Activated naive CD4-positive, alpha-beta T cell (primary cell): ENCODE results near the gene SSBP2.

Experiments used
- DNase-seq, 4 experiments: peaks; one replicate each; lab custom pipeline; 2025; lab: John Stamatoyannopoulos, UW

Gene SSBP2

GRCh38 chr5:81751009-81751835 is at the start of gene SSBP2:
Gene SSBP2, minus strand, starts transcription at chr5:81751097. Its CDS starts 55 bp downstream, at chr5:81751042.
- peak; percentile 97 to 100 (median 99) for DNase-seq

DNA sequence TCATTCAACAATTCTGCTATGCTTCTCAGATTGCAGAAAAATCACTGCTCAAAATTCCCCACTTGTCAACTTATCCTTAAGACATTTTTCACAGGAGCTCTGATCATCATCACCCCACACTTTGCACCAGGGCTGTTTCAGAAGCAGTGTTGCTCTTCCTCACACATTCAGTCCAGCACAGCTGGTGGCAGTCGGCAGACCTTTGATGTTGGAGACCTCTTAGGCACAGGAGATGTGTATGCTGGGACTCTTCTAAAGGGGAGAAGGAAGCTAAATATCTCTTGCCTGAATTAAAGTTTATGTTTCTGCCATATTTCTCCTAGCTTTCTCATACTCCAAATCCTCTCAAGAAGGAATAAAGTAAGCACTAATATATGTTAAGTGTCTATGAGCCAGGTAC is 44.8 kb upstream of the SSBP2 start:
- no peak for DNase-seq

- DNase-seq, result no peak
These were observed 43.3 kb upstream of the SSBP2 start for GRCh38 chr5:81794226-81794625.

GRCh38 chr5:81790336-81790735 is 39.4 kb upstream of the SSBP2 start:
- DNase-seq, result no peak

DNA sequence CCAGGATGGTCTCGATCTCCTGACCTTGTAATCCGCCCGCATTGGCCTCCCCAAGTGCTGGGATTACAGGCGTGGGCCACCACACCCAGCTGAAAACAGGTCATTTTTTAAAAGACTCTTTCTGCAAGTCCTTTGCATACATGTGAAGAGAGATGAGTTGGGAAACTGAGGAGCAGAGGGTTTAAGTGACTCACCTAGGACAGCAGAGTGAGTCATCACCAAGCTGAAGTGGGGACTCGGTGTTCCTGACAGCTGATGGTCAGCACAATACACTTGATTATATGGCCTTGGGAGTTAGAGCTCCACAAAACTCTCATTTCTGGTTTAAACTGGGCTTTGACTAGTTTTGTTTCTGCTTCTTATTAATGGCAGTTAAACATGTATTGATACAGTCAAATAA is 38.1 kb upstream of the SSBP2 start:
- DNase-seq, result no peak

DNA sequence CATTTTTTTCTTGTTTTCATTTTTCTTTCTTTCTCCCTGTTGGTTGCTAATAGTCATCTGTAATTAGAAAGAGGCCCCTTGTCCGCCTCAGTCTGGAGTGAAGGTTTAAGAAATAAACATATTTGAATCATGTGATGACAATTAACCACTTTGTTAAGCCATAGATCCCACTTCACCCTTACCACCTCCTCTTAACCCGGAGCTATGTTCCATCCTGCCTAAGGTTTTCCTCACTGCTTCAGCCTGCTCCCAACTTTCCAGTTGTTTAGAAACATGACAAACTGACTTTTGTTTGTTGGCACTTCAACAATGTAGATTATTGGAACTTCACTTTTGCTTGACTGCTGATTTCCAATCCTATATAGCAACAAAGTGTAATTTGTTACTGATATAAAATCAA is 37.4 kb upstream of the SSBP2 start:
- DNase-seq, result no peak

DNA sequence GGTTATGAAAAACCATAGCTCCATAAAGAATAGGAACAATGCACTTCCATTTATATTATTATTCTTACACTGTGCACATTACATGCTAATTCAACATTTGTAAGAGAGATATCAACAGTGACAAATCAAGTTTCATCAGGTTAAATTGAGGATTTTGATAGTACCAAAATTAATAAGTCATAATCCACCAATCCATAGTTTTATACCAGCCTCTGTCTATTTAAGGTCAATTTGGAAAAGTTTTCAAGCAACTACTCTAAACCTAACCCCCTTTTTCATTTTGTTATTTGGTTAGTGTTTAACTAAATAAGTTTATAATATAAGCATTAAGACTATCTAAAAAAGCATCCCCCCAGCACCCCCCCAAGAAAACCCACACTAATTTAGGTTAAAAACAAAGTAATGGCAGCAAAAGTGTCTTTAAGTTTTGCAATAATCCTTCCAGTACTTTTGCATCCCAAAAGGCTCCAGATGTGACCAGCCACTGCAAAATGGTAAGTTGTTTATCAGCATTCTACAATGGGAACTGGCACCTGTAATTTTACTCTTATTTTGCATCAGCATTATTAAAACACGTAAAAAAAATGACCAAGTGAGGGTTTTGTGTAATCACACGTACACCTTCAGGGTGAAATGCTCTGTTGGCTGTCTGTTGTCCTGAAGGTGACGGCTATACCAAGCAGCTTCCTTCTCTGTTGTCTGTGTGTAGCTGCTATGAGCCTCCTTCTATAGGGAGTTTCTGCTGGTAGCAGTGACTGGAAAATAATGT is 36.8 kb upstream of the SSBP2 start:
- DNase-seq, result no peak

DNA sequence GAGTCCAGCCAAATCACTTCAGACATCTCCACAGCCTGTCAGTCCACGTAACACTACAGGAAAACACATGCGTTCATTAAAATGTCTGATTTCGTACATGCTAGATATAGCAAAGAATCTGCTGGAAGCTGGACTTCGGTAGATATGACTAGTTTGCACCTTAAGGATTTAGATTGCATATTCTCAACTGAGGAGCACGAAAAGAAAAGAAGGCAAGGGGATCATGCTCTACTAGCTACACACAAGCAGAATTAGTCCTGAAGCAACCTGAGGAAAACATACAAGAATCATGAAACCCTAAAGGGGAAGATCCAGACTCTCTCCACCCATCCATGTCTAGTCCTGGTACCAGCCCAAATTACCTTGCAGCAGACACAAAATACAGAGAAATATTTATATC is 36.1 kb upstream of the SSBP2 start:
- no peak for DNase-seq

GRCh38 chr5:81786496-81786895 is 35.6 kb upstream of the SSBP2 start:
- DNase-seq, result no peak

DNA sequence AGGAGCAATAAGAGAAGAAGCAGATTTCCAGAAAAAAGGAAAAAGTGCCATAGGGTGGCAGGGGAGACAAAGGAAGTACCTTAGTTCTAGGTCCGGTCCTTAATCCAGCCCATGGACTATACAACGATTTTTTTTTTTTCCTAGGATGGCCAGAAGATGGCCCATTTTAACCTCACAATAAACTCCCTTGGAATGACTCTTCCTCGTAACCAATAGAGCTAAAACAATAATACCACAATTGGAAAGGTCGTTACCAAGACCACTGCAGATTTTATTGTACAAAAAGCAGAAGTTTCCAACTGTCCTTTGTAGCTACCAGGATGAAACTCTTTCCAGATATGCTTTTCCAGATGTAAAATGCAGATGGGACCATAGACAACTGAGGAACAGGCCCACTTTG is 34.4 kb upstream of the SSBP2 start:
- no peak for DNase-seq

DNA sequence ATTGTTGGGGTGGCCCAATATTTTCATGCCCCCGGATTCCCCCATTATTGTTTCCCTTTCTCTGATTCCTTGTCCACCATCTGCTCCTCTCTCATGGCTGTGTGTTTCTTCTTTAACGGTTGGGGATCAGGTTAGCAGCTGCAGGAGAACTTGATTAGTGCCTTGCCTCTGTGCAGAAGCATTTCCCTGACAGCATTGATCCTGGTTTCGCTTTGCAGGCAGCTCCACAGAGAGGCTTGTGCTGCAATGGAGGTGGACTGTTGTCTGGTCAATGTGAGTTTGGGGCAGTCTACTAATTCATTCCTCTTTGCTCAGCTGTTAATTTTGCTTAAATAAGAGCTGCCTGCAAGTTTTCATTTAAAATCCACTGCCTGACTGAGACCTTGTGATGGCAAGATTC is 32.5 kb upstream of the SSBP2 start:
- no peak for DNase-seq

DNA sequence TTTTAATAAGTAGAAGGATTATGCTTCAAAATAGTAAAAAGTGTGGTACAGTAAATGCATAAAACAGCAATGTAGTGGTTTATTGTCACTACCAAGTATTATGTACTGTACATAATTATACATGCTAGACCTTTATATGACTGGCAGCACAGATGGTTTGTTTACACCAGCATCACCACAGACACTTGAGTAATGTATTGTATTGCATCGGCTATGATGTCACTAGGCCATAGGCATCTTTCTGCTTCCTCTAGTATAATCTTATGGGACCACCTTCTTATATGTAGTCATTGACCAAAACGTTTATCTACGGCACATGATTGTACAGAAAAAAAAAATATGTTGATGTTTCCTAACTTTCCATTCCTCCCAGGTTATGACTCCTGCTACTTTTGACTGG is 31.9 kb upstream of the SSBP2 start:
- no peak for DNase-seq

DNA sequence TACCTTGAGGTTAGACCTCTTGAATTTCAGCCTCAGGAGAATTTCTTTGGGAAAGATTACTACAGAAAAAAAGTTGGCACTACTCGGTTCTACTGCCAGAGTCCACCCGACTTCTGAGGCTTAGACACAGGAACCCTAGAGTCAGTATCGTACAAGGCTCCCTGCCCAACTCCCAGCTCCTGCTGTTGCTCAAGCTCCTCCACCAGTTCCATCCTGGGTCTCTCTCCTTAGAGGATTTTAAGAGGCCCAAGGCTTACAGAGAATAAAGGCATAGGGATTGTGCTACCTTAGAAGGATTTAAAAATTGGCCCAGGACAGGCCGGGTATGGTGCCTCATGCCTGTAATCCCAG is 29.0 kb upstream of the SSBP2 start:
- no peak for DNase-seq

DNA sequence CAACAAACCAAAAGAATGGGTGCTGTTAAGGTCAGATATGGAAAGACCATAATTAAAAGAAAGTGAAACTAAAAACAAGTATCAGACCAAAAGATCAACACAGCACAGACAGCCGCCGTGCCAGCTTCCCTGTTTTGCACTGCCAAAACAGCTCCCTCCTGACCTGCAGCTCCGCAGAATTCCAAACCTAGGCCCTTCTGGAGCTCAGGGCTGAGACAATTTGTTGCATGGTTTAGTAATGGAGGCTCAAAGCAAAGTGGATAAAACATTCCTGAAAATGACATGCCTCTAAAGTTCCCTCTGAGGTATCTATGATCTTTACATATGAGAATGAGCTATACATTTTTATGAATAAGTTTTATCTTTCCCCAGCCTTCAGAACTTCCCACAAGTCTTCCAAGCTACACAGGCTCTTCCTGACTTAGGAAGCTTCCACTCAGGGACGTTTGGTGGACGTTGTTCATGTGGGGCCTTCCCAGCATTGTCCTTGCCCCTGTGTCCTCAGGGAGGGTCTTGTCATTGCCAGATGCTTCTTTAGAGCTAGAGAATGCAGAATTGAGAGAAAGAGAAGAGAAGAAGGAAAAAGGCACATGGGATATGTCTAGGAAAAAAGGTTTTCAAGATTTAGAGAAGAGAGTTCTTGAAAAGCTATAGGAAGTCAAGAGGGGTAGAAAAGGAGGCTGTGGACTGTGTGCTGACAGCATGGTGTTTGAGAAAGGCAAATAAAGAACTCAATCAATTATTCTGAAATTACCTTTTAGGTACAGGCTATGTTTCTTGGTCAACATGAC is 28.4 kb upstream of the SSBP2 start:
- DNase-seq, result peak in 3 of 4 experiments; percentile 7 to 20 (median 11)

DNA sequence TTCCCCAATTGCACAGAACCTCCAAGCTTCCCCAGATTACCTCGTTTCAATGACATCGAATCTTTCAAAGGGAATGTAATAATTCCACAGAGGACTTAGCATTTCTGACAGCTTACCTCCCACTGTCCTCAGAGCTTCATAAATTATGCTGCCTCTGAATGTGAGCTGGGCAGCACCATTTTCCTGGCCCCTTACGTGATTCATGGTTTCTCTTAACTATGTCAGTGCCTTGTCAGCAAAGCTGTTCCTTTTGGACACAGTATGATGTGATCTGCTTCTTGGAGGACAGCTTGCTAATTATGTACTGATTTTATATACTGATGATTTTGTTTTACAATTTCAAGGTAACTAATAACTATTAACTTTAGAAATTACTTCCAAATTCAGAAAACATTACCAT is 27.7 kb upstream of the SSBP2 start:
- DNase-seq, result no peak

DNA sequence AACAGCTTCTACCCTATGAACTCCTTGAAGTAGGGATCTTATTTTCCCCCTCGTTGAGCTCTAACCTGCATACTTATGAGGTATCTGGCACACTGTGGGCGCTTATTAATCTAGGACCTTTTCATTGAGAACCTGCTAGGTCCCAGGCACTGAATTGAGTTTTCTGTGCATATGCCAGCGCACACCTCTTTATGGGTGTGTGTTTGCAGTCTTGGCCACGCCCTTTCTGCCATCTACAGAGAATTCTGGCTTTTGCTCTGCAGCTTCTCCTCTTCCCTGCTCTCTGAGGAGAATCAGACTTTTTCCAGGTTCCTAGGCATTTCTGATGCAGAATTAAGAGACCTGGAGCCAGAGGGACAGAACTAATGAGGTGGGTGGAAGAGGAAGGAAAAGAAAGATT is 25.4 kb upstream of the SSBP2 start:
- no peak for DNase-seq

GRCh38 chr5:81774374-81774773 is 23.5 kb upstream of the SSBP2 start:
- DNase-seq, result no peak

- no peak for DNase-seq
These were observed 22.7 kb upstream of the SSBP2 start for GRCh38 chr5:81773574-81773973.

DNA sequence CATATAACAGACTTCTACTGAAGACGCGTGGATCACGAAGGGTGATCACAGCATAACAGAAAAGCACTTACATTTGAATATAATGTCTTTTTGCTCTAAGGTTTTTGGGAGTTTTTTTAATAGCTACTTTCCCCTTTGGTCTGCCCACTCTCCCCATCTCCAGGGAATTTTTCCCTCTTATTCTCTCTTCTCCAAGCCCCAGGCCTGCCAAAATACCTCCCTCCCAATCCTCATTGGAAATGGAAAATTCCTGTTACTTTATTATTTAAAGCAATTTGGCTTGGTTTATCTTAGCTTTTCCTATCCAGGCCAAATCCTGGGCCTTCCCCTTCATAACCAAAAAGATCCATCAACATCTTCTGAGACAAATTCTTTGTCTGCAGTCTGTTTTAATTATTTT is 22.3 kb upstream of the SSBP2 start:
- no peak for DNase-seq

DNA sequence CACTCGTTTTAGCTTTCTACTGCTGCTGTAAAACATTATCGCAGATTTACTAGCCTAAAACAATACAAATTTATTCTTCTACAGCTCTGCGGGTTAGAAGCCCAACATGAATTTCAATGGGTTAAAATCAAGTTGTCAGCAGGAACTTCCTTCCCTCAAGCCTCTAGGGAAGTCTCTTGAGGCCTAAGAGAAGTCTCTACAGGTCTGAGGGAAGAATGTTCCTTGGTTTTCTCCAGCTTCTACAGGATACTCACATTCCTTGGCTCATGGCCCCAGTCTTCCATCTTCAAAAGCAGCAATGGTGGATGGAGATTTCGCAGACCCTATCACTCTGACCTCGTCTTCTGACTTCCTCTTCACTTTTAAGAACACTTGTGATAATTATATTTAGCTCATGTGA is 21.6 kb upstream of the SSBP2 start:
- DNase-seq, result no peak

DNA sequence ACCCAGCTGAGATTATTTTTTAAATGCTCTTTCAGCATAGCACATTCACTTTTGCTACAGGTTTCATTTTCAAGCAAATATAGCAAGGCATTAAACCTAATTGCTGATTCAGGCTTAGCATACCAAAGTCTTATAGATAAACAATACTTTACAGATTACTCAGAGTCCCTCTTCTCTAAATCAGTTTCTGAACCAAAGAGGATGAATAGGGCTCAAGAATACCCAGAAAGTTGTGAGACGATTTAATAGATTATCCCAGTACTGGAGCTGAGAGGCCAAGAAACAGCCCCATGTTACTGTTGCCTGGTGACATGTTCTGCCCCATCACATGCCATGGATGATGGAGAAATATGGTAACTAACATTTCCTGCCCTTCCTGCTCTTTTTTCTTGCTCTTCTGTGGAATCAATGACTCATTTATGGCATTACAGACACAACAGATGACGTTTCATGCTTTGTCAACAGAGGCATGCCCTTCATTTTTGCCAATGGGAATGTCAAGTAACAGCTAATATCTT is 18.1 kb upstream of the SSBP2 start:
- no peak for DNase-seq

DNA sequence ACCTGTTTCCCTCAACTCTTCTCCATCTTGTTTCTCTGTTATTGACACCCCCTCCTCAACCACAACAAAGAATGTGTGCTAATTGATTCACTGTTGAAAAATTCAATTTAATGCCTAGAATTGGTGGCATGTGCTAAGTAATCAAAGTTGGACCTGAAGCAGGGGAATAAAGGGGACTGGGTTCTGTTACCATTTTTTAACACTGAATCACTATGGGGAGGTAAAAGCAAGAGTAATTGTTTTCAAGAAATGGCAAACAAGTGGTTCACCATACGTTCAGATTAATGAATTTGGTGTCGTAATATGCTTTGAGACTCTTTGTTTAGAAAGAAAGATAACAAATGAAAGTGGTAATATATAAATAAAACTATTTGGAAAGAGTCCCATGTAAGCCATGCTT is 17.0 kb upstream of the SSBP2 start:
- DNase-seq, result no peak

DNA sequence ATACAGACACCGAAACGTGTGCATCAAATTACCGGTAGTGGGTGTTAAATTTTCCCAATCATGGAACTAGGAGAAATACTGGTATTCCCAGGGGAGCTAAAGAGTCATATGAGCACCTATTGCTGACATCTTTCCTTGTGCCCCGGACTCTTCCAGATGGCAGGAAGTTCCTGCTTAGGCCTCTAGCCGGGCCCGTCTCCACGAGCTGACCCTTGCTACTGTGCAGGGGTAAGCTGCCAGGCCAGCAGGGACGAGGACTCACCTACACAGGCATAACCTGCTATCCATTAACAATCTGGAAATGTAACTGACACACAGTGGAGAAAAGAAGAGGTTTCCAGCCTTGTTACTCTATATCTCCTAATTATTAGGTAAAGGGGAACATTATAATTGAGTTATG is 16.2 kb upstream of the SSBP2 start:
- no peak for DNase-seq
